ENCODE measurements around the gene DOK5. TPM values are rescaled to one million over a fixed set of nuclear protein-coding genes. Genes with fewer than 3 reads are reported as not detected.

Gene DOK5
- total and polyA plus RNA-seq, 2 donors (not counting 3 experiments of a cell fraction or from before 2014, with no cell fraction given): 3.5 to 14.2 TPM

GRCh38 chr20:54678253-54678652 lies 202.9 kb downstream of the DOK5 start:
- intact Hi-C loops (cut with micrococcal nuclease): no loop called here
- Histone ChIP-seq H2AFZ (ENCODE audit: low read depth, low read length) (no peak overlapping the region), H3K27me3 (ENCODE audit: control insufficient read depth in 2 of 2, insufficient read depth in 2 of 2, low read length in 2 of 2) (no peaks in the 10 kb centered on the region), H3K4me2 (ENCODE audit: insufficient read depth, low read length) (no peak overlapping the region), H3K4me3 (replicated peaks in 1 of 3; ENCODE audit: insufficient read depth in 1 of 3, low read depth in 1 of 3, low read length in 3 of 3) (no peak overlapping the region), H3K79me2 (ENCODE audit: control insufficient read depth, insufficient read depth, low read length) (no peaks in the 10 kb centered on the region), H3K9ac (replicated peaks; ENCODE audit: extremely low read depth, insufficient read depth, low read length) (no peak overlapping the region), H3K4me1 (ENCODE audit: control insufficient read depth, extremely low read depth, insufficient read depth, low read length) (no peaks in the 10 kb centered on the region), H3K36me3 (ENCODE audit: control insufficient read depth in 2 of 2, extremely low read depth in 1 of 2, insufficient read depth in 2 of 2, low read length in 2 of 2) (no peaks in the 10 kb centered on the region), H3K27ac (ENCODE audit: insufficient read depth, low read depth, low read length) (no peak overlapping the region), H3K9me1 (replicated peaks; ENCODE audit: control insufficient read depth, extremely low read depth, insufficient read depth, low read length) (no peaks in the 10 kb centered on the region), H4K20me1 (replicated peaks; ENCODE audit: control insufficient read depth, extremely low read depth, insufficient read depth, low read length) (no peaks in the 10 kb centered on the region), H3K9me3 (replicated peaks; ENCODE audit: control insufficient read depth, insufficient read depth, low read length) (no peaks in the 10 kb centered on the region)
- DNase-seq (ENCODE audit: low read depth, low spot score) (no peak), FAIRE-seq (no peak)
- TF ChIP-seq MYC (IDR thresholded peaks at IDR 0.05; ENCODE audit: low read depth, low read length) (no peak), MAX (IDR thresholded peaks at IDR 0.05; ENCODE audit: insufficient read depth, insufficient read length) (no peak), FOS (IDR thresholded peaks at IDR 0.05; ENCODE audit: borderline replicate concordance, insufficient read depth, low read length) (no peak), POLR2A (IDR thresholded peaks at IDR 0.05; ENCODE audit: low read depth, low read length) (no peak), JUN (IDR thresholded peaks at IDR 0.05; ENCODE audit: borderline replicate concordance, insufficient read depth, insufficient read length, low read depth) (no peak), GATA2 (IDR thresholded peaks at IDR 0.05; ENCODE audit: insufficient read depth, insufficient read length, low read depth, low read length) (no peak)
- dilution Hi-C loops (cut with MboI; ENCODE audit: extremely low pct_ligation_motif_present, low sequenced_read_pairs): no loop called here
- CTCF ChIA-PET: interaction anchor here (4.5 kb wide), 1 partner anchor 9 kb away, joined by 29 read pairs; no protein-coding TSS in a partner anchor
- no TSS peak for BruUV-seq (replicated peaks)
- POLR2A ChIA-PET: no interaction called here

GRCh38 chr20:54680439-54680838 lies 205.0 kb downstream of the DOK5 start:
- ChIA-PET POLR2A (no interaction called here), CTCF (interaction anchor here (0.8 to 5.7 kb wide), 11 partner anchors 11 to 1898 kb away, joined by 3 to 97 read pairs (median 5); partner anchors contain the start of gene MC3R)
- dilution Hi-C loops (cut with MboI; ENCODE audit: extremely low pct_ligation_motif_present, low sequenced_read_pairs) (no loop called here), intact Hi-C loops (cut with micrococcal nuclease) (loop anchor here (2.0 kb wide), 1 partner anchor 1896 kb away; no protein-coding TSS in a partner anchor)
- Histone ChIP-seq H3K9me1 (replicated peaks; ENCODE audit: control insufficient read depth, extremely low read depth, insufficient read depth, low read length) (no peaks in the 10 kb centered on the region), H3K4me3 (replicated peaks in 1 of 3; ENCODE audit: insufficient read depth in 1 of 3, low read depth in 1 of 3, low read length in 3 of 3) (no peak overlapping the region), H2AFZ (ENCODE audit: low read depth, low read length) (no peak overlapping the region), H3K36me3 (ENCODE audit: control insufficient read depth in 2 of 2, extremely low read depth in 1 of 2, insufficient read depth in 2 of 2, low read length in 2 of 2) (no peaks in the 10 kb centered on the region), H3K27me3 (ENCODE audit: control insufficient read depth in 2 of 2, insufficient read depth in 2 of 2, low read length in 2 of 2) (no peaks in the 10 kb centered on the region), H3K4me1 (ENCODE audit: control insufficient read depth, extremely low read depth, insufficient read depth, low read length) (no peaks in the 10 kb centered on the region), H3K4me2 (ENCODE audit: insufficient read depth, low read length) (no peak overlapping the region), H3K9ac (replicated peaks; ENCODE audit: extremely low read depth, insufficient read depth, low read length) (no peak overlapping the region), H4K20me1 (replicated peaks; ENCODE audit: control insufficient read depth, extremely low read depth, insufficient read depth, low read length) (no peaks in the 10 kb centered on the region), H3K9me3 (replicated peaks; ENCODE audit: control insufficient read depth, insufficient read depth, low read length) (no peaks in the 10 kb centered on the region), H3K27ac (ENCODE audit: insufficient read depth, low read depth, low read length) (no peak overlapping the region), H3K79me2 (ENCODE audit: control insufficient read depth, insufficient read depth, low read length) (no peaks in the 10 kb centered on the region)
- TF ChIP-seq CTCF (IDR thresholded peaks at IDR 0.05; ENCODE audit: extremely low read depth in 1 of 2, insufficient read depth in 1 of 2, low read depth in 1 of 2, low read length in 2 of 2) (no peak), MYC (IDR thresholded peaks at IDR 0.05; ENCODE audit: low read depth, low read length) (no peak), EZH2 (IDR thresholded peaks at IDR 0.05; ENCODE audit: borderline replicate concordance, low read depth, low read length, severe bottlenecking) (no peak), POLR2A (IDR thresholded peaks at IDR 0.05; ENCODE audit: low read depth, low read length) (no peak), FOS (IDR thresholded peaks at IDR 0.05; ENCODE audit: borderline replicate concordance, insufficient read depth, low read length) (no peak), POLR2AphosphoS5 (IDR thresholded peaks at IDR 0.05; ENCODE audit: insufficient read depth, low read depth, low read length) (no peak), JUN (IDR thresholded peaks at IDR 0.05; ENCODE audit: borderline replicate concordance, insufficient read depth, insufficient read length, low read depth) (no peak), GATA2 (IDR thresholded peaks at IDR 0.05; ENCODE audit: insufficient read depth, insufficient read length, low read depth, low read length) (no peak), MAX (IDR thresholded peaks at IDR 0.05; ENCODE audit: insufficient read depth, insufficient read length) (no peak)
- BruUV-seq (replicated peaks): no TSS peak
- FAIRE-seq (no peak), DNase-seq (ENCODE audit: low read depth, low spot score) (no peak)
